Umbilical cord (tissue), 2 donors: ENCODE results near the gene RAB11A. TPM values are rescaled to one million over a fixed set of nuclear protein-coding genes. Genes with fewer than 3 reads are reported as not detected.

Experiments
- DNase-seq: peaks from one replicate; pipeline ENCODE4 v3.0.0-alpha.2; 2015; ENCODE audit warnings: low spot score
- total RNA-seq: library from RNA; depleted of rRNA; stranded (reverse); fragments of >200 nt; gene quantifications from one replicate; pipeline ENCODE4 v1.2.3, GENCODE V29; 2014; ENCODE audit warnings: low replicate concordance; ENCODE audit not compliant: insufficient read depth

RAB11A gene
- total RNA-seq, 1 donor from 2014 or later = 54.2 TPM

GRCh38 chr15:65938604-65939003, 69.3 kb downstream of the RAB11A start:
- DNase-seq = no peak

- no peak for DNase-seq
These were observed 70.8 kb downstream of the RAB11A start for GRCh38 chr15:65939901-65940617.

- DNase-seq = no peak
These were observed 71.3 kb downstream of the RAB11A start for GRCh38 chr15:65940618-65940909.

Other genes with a start within 250 kb of the RAB11A start
- gene SLC24A1, start 247.6 kb upstream of the RAB11A start, total RNA-seq = 8.7 TPM
- gene DENND4A, start 77.2 kb upstream of the RAB11A start, total RNA-seq = 24.1 TPM